ENCODE measurements around the gene C1QB.

Gene C1QB, protein sequence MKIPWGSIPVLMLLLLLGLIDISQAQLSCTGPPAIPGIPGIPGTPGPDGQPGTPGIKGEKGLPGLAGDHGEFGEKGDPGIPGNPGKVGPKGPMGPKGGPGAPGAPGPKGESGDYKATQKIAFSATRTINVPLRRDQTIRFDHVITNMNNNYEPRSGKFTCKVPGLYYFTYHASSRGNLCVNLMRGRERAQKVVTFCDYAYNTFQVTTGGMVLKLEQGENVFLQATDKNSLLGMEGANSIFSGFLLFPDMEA

DNA sequence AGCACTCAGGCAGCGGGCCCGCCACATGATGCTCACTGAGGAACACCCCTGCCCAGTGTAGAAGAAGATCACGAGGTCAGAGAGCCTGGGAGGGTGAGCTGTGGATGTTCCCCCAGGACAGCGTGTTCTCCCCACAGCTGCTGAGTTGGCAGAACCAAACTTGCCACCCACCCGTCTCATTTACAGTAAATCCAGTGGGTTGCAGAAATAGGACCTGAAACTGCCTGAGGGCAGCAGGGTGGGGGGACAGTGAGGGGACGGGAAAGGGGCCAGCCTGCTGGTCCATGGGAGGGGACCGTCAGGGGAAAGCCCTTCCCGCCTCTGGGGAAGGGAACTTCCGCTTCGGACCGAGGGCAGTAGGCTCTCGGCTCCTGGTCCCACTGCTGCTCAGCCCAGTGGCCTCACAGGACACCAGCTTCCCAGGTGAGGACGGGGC, at the start of gene C1QB:
Gene C1QB, plus strand, starts transcription at position 356 of the 436 bp plus-strand sequence. CDS start 6,227 bp downstream, outside the sequence.
- in situ Hi-C loops (cut with MboI; ENCODE audit: low sequenced_read_pairs) = no loop called here

DNA sequence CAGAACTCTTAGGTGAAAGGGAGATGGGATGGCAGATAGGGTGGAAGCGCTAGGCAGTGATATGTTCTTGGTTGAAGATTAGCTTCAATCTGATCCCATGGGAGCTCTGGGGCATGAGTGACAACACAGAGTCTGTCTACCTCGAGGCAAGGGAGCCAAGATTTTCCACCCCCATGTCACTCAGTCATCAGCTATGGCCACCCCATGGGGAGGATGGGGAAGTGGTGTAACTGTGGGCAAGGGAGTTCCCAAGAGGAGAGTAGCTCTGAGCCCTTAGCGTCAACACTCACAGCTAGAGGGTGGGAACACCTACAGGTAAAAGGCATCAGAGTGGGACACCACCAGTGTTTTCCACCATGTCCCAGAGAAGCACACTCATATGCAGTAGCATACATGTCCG, 46.9 kb upstream of the C1QB start:
- in situ Hi-C loops (cut with MboI; ENCODE audit: low sequenced_read_pairs) = no loop called here

DNA sequence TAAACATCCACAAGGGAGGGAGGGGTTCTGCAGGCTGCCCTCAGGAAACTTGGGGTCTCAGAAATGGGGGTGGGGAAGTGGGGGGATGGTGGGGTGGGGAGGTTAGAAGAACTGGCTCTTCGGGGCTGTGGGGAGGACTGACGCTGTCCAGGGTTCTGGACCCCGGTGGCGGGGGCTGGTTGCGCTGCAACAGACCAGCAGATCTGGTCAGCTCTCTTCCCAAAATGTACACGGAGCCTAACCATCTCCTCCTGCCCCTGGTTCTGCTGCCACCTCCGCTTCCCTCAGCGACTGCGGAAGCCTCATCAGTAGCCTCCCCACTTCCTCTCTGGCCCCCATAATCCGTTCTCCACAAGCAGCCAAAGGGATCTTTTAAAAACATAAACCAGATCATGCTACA, 45.9 kb upstream of the C1QB start:
- in situ Hi-C loops (cut with MboI; ENCODE audit: low sequenced_read_pairs) = no loop called here

DNA sequence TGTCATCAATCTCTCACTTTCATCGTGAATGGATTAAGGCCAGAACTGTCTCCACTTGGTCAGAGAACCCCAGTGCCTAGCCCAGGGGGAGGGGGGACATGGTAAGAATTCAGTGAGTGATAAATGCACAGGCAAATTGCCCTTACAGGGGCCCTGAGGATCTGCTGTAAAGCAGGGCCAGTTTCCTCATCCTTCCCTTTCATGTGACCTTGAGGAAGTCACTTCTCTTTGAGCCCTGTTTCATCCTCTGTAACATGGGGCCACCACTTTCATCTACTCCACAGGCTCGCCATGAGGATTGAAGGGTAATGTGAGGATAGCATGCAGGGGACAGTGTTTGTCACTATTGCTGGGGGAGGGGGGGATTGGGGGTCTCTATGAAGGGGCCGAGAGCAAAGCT, 44.7 kb upstream of the C1QB start:
- in situ Hi-C loops (cut with MboI; ENCODE audit: low sequenced_read_pairs) = no loop called here

DNA sequence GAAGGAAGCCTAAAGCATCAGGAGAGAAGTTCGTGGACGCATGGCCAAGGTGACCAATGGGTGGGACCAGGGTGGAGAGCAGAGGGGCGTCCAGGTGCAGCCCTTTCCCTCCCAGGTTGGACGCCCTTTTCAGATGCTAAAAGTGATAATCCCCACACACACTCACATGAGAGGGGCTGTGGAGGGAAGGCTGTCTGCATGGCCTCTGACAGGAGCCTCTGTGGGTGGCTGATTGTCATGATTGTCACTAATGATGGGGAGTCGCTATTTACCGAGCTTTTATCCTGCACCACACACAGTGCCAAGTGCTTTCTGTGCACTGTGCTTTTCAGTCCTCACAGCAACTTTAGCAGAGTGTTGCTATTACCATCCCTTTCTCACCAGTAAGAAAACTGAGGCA, 43.7 kb upstream of the C1QB start:
- in situ Hi-C loops (cut with MboI; ENCODE audit: low sequenced_read_pairs) = no loop called here

DNA sequence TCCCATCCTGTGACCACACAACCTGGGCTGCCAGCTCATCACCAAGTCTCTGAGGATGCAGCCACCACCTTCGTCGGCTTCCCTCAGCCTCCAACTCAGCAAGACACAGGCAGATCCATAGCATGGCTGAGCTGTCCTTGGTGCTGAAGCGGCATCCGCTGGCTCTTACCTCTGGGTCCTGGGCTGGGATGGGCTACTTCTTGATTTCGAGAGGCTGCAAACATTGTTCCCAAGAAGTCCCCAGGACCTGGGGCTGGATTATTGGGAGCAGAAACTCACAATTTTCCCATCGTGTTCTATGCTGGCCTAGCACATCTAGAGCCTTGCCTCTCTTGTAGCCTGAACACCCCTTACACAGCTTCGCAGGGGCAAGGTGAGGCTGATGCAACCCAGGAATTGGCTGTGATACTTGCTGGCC, 41.5 kb upstream of the C1QB start:
- in situ Hi-C loops (cut with MboI; ENCODE audit: low sequenced_read_pairs) = no loop called here

DNA sequence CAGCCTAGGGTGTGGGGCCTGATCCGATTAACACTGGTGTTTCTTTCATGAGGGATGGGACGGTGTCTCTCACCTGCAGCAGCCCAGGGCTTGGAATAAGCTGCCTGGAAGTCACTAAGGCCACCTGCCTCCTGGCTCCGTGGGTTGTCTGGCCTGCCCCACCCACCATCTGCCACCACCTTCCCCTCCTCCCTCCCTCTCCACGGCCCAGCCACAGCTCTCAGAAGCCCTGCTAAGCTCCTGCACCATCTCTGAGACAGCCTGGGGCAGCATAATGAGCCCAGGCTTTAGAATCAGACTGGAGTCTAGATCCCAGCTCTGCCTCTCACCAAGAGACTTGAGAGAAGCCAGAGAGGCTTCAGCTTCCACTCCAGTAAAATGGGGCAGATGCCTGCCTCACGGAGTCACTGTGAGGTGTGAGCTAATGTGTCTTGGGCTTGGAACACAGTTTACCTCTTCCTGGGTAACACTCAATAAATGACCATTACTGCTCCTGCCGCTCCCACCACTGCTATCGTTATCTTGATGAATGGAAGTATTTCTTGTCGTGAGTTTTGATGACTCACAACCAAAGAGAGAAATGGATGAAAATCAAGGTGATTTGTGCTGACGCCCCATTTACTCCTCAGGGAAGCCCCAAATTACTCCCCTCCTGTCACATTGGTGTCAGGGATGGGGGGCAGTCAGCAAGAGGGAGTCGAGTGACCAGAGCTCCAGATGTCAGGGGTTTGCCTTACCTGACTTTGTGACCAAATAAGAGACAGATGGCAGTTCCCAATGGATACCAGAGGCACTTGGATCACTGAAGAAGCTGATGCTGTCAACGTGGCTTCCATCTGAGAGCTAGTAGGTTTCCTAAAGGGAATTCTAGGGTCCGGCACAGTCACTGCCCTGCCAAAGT, 40.1 kb upstream of the C1QB start:
- in situ Hi-C loops (cut with MboI; ENCODE audit: low sequenced_read_pairs) = no loop called here

DNA sequence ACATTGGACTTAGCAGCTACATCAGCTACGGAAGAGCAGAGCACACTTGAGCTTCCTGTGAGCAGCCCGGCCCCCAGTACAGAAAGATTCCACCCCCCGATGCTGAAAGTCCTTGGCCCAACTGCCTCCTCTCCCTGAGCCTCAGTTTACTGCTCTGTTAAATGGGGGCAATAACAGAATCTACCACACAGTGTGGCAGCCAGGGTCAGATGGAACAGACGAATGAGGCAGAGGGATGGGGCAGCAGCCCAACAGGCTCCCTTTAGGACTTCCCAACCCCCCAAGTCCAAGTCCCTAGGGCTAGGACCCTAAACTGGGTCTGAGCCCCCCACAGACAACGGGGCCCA, 39.5 kb upstream of the C1QB start:
- in situ Hi-C loops (cut with MboI; ENCODE audit: low sequenced_read_pairs) = no loop called here

DNA sequence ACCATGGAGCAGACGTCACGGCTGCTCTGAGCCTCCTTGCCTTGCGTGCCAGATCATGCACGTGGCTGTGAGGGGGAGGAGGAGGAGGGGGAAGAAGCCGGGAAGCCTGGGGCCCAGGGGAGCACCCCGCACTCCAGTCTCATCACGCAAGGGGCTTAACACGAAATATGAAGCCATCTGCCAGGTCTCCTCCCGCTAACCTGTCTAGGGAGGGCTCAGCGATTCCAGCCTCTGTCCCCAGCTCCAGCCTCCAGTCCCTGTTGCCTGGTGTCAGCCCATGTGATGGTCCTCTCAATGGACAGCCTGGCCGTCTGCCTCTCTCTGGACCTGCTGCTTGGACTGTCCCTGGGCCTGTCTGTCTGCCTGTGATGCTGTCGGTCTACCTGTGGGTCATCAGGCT, 39.1 kb upstream of the C1QB start:
- in situ Hi-C loops (cut with MboI; ENCODE audit: low sequenced_read_pairs) = no loop called here

DNA sequence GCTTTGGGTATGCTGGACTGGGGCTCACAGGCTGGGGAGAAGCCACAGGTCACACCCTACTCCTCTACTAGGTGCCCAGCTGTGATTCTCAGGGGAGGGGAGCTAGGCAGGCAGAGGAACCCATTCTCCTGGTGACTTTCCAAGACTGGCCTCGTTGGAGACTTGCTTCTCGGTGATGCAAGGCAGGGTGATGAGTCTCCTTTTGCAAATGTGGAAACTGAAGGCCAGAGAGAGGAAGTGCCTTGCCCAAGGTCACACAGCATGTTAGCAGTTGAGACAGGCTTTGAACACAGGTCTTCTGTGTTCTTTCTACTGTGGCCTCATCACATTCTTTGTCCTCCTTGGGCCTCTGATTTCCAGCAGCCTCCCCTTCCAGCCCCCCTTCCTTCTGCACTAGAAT, 37.1 kb upstream of the C1QB start:
- in situ Hi-C loops (cut with MboI; ENCODE audit: low sequenced_read_pairs) = no loop called here

DNA sequence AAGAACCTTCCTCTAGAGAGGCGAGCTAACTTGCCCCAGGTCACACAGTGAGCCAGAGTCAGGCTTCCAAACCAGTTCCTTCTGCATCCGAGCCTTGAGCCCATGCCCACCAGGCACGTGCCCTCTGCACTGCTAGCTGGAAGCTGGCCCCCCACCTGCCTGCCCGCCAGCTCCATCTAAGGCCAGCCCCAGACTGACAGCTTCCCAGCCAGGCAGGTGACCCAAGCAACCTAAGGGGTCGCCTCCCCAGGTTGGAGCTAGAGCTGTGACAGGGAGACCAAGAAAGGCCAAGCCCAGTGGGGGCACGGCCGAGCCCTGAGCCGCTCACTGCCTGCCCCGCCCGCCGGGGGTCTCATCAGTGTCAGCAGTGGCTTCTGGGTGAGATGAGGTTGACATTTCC, 36.5 kb upstream of the C1QB start:
- in situ Hi-C loops (cut with MboI; ENCODE audit: low sequenced_read_pairs) = no loop called here

DNA sequence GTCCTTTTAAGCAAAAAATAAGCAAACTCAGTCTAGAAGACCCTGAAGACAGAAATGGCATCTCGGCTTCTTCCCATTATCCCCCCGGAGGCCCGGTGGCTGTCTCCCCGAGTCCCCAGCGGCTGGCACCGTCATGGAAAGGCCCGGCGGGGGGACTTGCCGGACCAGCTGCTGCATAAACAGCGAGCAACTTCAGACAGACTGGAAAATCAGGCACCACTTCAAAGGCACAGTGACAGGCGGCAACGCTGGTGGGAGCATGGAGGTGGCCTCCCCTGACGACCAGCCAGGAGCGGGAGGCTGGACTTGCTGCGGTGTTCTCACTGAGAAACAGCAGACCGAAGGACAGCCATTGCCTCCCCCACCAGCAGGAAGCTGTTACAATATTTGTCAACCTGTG, 35.0 kb upstream of the C1QB start:
- in situ Hi-C loops (cut with MboI; ENCODE audit: low sequenced_read_pairs) = no loop called here

DNA sequence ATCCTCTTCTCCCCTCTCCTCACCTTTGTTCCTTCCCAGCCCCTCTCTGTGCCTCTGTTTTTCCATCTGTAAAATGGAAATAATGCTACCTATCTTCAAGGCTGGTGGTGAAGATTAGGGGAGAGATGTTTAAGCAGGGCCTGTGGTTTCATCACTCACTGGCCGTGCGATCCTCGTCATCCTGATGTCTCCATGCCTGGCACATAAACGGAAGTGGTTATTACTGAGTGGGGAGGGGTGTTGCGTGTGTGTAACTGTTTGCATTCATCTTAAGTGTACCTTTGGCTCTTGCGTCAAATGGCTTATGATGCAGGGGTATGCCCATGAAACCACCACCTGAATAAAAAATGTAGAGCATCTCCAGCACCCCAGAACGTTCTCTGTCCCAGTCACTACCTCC, 33.8 kb upstream of the C1QB start:
- in situ Hi-C loops (cut with MboI; ENCODE audit: low sequenced_read_pairs) = no loop called here

DNA sequence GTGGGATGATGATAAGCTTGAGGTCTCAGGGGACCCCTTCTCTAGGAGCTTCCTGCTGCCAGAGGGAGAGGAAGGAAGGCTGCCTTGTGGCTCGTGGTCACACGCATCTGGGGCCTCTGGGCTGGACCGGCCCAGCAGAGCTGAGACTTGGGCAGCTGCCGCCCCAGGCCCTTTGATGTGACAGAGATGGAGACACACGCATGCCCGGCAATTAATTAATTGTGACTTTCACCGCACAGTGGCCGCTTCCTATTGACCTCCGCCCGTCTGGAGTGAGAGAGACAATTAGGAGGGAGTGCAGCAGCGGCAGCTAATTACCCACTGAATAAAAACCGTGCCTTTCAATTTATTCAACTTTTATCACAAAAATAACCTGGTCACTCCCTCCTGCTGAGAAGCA, 33.2 kb upstream of the C1QB start:
- in situ Hi-C loops (cut with MboI; ENCODE audit: low sequenced_read_pairs) = no loop called here

DNA sequence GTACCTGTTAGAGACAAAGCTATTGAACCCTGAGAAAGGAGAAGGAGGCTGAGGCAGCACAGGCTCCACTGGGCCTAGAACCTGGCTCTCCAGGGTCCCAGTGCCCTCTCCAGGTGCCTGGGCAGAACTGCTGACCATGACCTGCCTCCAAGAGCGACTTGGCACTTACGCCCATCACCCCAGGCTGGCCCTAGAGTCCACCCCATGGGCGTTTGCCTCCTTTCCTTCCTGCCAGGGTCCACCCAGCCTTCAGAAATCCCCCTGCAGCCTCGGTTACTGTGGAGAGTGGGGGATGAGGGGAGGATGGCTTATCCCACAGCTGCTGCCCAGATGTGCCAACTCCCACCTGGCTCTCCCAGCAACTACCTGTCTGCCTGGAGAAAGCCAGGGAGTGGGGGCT, 31.3 kb upstream of the C1QB start:
- in situ Hi-C loops (cut with MboI; ENCODE audit: low sequenced_read_pairs) = no loop called here

DNA sequence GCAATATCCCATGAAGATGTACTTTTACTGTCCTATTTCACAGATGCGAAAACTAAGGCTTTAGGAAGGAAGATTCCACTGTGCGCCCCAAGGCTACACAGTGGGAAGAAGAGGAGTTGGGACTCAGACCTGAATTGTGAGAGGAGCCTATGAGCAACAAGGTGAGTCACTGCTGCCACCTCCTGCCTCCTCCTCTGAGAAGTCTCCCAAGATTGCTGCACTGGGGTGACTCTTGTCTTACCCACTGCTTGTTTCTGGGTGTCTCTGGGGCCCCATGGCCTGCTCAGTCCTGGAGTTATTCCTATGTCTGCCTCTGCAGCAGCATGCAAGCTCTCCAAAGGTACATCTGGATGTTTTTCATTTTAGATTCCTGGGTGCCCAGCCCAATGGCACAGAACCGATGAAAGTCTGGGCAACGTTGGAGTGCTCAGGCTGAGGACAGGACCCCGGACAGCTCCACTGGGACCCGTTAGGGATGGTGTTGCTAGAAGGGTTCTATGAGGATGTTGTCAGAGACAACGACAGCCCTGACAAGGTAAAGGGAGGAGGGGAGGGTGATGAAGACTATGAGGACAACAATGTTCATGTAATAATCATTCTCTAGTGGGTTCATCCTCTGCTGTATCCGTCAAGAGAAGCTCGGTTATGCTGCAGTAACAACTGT, 27.6 kb upstream of the C1QB start:
- in situ Hi-C loops (cut with MboI; ENCODE audit: low sequenced_read_pairs) = loop anchor here (25.0 kb wide), 1 partner anchor 513 kb away; no protein-coding TSS in a partner anchor

DNA sequence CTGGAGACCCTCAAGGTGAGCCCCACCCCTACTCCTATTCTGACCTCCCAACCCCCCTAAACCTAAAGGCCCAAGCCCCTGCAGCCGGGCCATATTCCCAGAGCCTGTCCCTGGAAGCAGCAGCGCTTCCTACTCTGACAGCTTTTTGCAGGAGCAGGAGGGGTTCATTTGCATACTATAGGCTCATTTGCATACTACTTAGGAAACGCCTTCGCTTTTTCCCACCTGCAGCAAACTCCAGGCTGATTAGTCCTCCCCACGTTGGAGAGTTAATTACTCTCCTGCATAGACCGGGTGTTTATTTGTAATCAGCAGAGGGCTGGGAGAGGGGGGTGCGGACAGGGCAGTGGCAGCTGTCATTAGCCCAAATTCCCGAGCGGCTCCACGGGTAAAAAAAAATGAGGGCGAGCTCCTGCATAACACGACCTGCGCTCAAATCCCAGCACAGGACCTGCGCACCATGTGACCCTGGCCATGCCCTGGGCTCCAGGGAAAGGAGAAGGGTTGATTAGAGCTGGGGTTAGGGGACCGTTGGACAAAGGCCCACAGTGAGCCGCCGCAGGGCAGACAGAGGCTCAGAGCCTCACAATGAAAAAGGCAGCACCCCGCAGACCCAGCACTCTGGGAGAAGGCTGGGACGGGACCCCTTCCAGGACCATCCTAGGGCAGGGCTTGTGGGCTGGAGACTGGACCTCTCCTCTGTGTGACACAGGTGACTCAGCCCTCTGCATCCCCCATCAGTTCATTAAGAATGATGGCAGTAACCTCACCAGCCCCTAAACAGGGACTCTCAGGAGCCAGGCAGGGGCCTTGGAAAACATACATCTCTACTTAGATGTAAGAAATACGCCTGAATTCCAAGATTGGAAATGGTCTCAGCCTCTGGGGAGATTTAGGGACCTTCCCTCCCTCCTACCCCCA, 26.5 kb upstream of the C1QB start:
- in situ Hi-C loops (cut with MboI; ENCODE audit: low sequenced_read_pairs) = loop anchor here (25.0 kb wide), 1 partner anchor 514 kb away; no protein-coding TSS in a partner anchor

DNA sequence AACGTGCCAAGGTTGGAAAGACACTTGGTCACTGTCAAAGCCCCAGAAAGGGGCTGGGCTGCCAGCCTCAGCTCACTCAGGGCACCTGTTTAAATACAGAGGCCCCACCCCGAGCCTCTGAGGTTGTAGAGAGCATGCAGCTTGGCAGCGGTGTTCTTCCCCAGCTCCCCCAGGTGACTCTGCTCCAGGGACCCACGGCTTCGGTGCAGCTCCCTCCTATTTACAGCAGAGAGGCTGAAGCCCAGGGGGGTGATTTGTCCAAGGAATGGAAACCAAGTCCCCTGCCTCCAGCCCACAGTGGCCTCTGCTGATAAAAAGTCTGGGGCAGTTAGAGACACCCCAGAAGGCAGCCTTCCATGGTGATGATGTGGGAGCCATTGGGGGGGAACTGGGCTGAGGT, 25.7 kb upstream of the C1QB start:
- in situ Hi-C loops (cut with MboI; ENCODE audit: low sequenced_read_pairs) = loop anchor here (25.0 kb wide), 1 partner anchor 515 kb away; no protein-coding TSS in a partner anchor

DNA sequence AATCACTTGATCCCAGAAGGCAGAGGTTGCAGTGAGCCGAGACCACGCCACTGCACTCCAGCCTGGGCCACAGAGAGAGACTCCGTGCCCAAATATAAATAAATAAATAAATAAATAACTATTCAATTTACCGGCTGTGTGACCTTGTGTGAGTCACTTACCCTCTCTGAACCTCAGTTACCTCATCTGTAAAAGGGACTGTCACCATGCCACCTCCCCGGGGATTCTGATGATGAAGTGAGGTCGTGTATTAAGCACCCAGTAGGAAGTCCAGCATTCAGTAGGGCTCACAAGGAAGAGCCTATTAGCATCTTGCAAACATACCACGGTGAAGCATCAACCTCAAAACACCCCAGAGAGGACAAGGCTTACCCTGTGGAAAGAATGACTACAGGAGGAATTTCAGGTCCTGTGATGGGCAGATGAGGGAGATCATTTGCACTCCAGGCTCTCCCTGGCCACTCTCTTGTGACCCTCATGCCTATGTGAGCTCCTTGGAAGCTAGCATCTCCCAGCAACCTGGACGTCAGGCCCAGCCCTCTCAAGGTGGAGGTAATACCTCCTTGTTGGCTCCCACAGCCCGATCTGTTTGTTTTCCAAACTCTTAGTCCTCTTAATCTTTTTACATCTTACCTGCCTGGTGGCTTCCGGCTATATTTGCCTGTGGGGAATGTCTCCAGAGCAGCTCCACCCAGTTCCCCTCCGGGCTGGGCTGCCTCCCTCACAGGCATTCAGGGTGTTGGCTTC, 24.2 kb upstream of the C1QB start:
- in situ Hi-C loops (cut with MboI; ENCODE audit: low sequenced_read_pairs) = loop anchor here (25.0 kb wide), 1 partner anchor 517 kb away; no protein-coding TSS in a partner anchor

DNA sequence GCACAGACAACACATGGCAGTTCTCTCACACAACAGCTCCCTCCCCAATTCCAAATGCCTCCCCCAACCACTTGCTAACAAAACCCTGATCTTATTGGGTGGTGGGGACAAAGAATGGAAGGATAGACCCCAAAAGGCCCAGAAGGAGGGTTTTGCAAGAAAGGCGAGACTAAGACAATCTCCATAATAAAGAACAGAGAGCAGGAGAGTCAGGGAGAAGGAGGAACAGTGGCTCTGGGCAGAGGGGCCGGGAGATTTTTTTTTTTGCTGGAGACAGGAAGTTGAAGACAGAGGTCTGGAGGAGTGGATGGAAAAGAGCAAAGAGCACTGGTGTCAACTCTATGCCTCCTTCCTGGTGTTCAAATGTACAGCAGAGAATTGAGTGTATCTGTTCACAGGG, 23.1 kb upstream of the C1QB start:
- in situ Hi-C loops (cut with MboI; ENCODE audit: low sequenced_read_pairs) = loop anchor here (25.0 kb wide), 1 partner anchor 518 kb away; no protein-coding TSS in a partner anchor
